NB4 (cell line): Measurements from ENCODE around the gene FHIT.

Source experiments
- CTCF ChIP-seq: IDR thresholded peaks from one replicate; pipeline ENCODE4 v1.5.1; 2012; ENCODE audit warnings: low read depth, low read length
- MYC ChIP-seq: IDR thresholded peaks from 2 replicates; pipeline ENCODE4 v1.6.1; 2011; ENCODE audit warnings: low read depth, low read length

GRCh38 chr3:60101621-60102020 is 1149.6 kb downstream of the FHIT start:
- TF ChIP-seq MYC (no peak), CTCF (no peak)
